ENCODE results near the gene FMN2. TPM values are rescaled to one million over a fixed set of nuclear protein-coding genes. Genes with fewer than 3 reads are reported as not detected.

The FMN2 gene
- total and polyA plus RNA-seq, 2 donors (not counting 1 experiment from before 2014, with no cell fraction given): 8.0 to 13.7 TPM

GRCh38 chr1:240134113-240134512, 42.4 kb downstream of the FMN2 start:
- no peaks in the 10 kb centered on the region for H3K9me3 ChIP-seq (ENCODE audit: control insufficient read depth, insufficient read depth, low read depth, low read length)
- TF ChIP-seq, protein P1, sequence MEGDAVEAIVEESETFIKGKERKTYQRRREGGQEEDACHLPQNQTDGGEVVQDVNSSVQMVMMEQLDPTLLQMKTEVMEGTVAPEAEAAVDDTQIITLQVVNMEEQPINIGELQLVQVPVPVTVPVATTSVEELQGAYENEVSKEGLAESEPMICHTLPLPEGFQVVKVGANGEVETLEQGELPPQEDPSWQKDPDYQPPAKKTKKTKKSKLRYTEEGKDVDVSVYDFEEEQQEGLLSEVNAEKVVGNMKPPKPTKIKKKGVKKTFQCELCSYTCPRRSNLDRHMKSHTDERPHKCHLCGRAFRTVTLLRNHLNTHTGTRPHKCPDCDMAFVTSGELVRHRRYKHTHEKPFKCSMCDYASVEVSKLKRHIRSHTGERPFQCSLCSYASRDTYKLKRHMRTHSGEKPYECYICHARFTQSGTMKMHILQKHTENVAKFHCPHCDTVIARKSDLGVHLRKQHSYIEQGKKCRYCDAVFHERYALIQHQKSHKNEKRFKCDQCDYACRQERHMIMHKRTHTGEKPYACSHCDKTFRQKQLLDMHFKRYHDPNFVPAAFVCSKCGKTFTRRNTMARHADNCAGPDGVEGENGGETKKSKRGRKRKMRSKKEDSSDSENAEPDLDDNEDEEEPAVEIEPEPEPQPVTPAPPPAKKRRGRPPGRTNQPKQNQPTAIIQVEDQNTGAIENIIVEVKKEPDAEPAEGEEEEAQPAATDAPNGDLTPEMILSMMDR (conservative IDR thresholded peaks at IDR 0.05 in 1 of 2, IDR thresholded peaks at IDR 0.05 in 1 of 2; ENCODE audit: low read depth in 1 of 2, low read length in 2 of 2): no peak
- TF ChIP-seq EZH2 (IDR thresholded peaks at IDR 0.05; ENCODE audit: low read length, missing control alignments): no peak
- DNase-seq (ENCODE audit: low read depth in 2 of 2): no peak
- no peak overlapping the region for H3K27ac ChIP-seq (ENCODE audit: insufficient read depth, low read length)
- H3K36me3 ChIP-seq (ENCODE audit: control insufficient read depth, insufficient read depth, low read length): no peaks in the 10 kb centered on the region
- no peak overlapping the region for H3K4me3 ChIP-seq (replicated peaks in 1 of 4; ENCODE audit: control extremely low read depth in 1 of 4, insufficient read depth in 1 of 4, low read depth in 3 of 4, low read length in 4 of 4)
- H3K4me1 ChIP-seq (ENCODE audit: control insufficient read depth, extremely low read depth, insufficient read depth, low read length): no peaks in the 10 kb centered on the region
- no peaks in the 10 kb centered on the region for H4K20me1 ChIP-seq (ENCODE audit: control insufficient read depth, extremely low read depth, insufficient read depth, low read length)
- H2AFZ ChIP-seq (ENCODE audit: low read length): no peak overlapping the region
- H3K79me2 ChIP-seq (ENCODE audit: control insufficient read depth, insufficient read depth, low read length): no peaks in the 10 kb centered on the region
- no peak overlapping the region for H3K4me2 ChIP-seq (ENCODE audit: extremely low read depth, insufficient read depth, low read length)
- H3K9ac ChIP-seq (ENCODE audit: insufficient read depth, low read length): no peak overlapping the region
- H3K27me3 ChIP-seq (ENCODE audit: control insufficient read depth, insufficient read depth, low read length): no peaks in the 10 kb centered on the region

GRCh38 chr1:240134596-240134995, 42.9 kb downstream of the FMN2 start:
- TF ChIP-seq EZH2 (IDR thresholded peaks at IDR 0.05; ENCODE audit: low read length, missing control alignments): no peak
- TF ChIP-seq, protein P1 (conservative IDR thresholded peaks at IDR 0.05 in 1 of 2, IDR thresholded peaks at IDR 0.05 in 1 of 2; ENCODE audit: low read depth in 1 of 2, low read length in 2 of 2): no peak
- H3K9ac ChIP-seq (ENCODE audit: insufficient read depth, low read length): no peak overlapping the region
- H3K27me3 ChIP-seq (ENCODE audit: control insufficient read depth, insufficient read depth, low read length): no peaks in the 10 kb centered on the region
- H3K9me3 ChIP-seq (ENCODE audit: control insufficient read depth, insufficient read depth, low read depth, low read length): no peaks in the 10 kb centered on the region
- H3K79me2 ChIP-seq (ENCODE audit: control insufficient read depth, insufficient read depth, low read length): no peaks in the 10 kb centered on the region
- no peak overlapping the region for H2AFZ ChIP-seq (ENCODE audit: low read length)
- no peaks in the 10 kb centered on the region for H4K20me1 ChIP-seq (ENCODE audit: control insufficient read depth, extremely low read depth, insufficient read depth, low read length)
- no peak for DNase-seq (ENCODE audit: low read depth in 2 of 2)
- H3K4me1 ChIP-seq (ENCODE audit: control insufficient read depth, extremely low read depth, insufficient read depth, low read length): no peaks in the 10 kb centered on the region
- H3K4me3 ChIP-seq (replicated peaks in 1 of 4; ENCODE audit: control extremely low read depth in 1 of 4, insufficient read depth in 1 of 4, low read depth in 3 of 4, low read length in 4 of 4): no peak overlapping the region
- H3K27ac ChIP-seq (ENCODE audit: insufficient read depth, low read length): no peak overlapping the region
- no peaks in the 10 kb centered on the region for H3K36me3 ChIP-seq (ENCODE audit: control insufficient read depth, insufficient read depth, low read length)
- no peak overlapping the region for H3K4me2 ChIP-seq (ENCODE audit: extremely low read depth, insufficient read depth, low read length)

DNA sequence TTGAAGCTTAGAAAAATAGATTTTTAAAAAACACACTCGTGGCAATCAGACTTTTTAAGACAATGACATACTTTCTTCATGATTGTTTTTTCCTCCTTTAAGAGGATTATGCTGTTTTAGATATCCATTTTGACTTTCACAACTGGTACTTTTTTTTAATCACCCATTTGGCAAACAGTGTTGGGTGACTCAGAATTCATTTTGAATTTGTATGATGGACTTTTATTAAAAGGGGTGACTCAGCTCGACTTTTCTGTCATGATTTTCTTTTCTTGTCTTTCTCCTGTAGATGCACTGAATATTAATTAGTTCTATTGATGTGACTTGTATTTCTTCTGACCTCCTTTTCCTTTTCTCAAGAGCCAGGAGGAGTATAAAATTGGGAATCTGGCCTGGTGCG, 44.7 kb downstream of the FMN2 start:
- H3K27ac ChIP-seq (ENCODE audit: insufficient read depth, low read length): no peak overlapping the region
- no peaks in the 10 kb centered on the region for H3K27me3 ChIP-seq (ENCODE audit: control insufficient read depth, insufficient read depth, low read length)
- no peaks in the 10 kb centered on the region for H3K9me3 ChIP-seq (ENCODE audit: control insufficient read depth, insufficient read depth, low read depth, low read length)
- no peak overlapping the region for H3K4me2 ChIP-seq (ENCODE audit: extremely low read depth, insufficient read depth, low read length)
- DNase-seq (ENCODE audit: low read depth in 2 of 2): peak in 1 of 2 donors; percentile 60
- H2AFZ ChIP-seq (ENCODE audit: low read length): no peak overlapping the region
- H3K4me1 ChIP-seq (ENCODE audit: control insufficient read depth, extremely low read depth, insufficient read depth, low read length): no peaks in the 10 kb centered on the region
- no peaks in the 10 kb centered on the region for H4K20me1 ChIP-seq (ENCODE audit: control insufficient read depth, extremely low read depth, insufficient read depth, low read length)
- H3K36me3 ChIP-seq (ENCODE audit: control insufficient read depth, insufficient read depth, low read length): no peaks in the 10 kb centered on the region
- no peaks in the 10 kb centered on the region for H3K79me2 ChIP-seq (ENCODE audit: control insufficient read depth, insufficient read depth, low read length)
- H3K4me3 ChIP-seq (replicated peaks in 1 of 4; ENCODE audit: control extremely low read depth in 1 of 4, insufficient read depth in 1 of 4, low read depth in 3 of 4, low read length in 4 of 4): no peak overlapping the region
- no peak overlapping the region for H3K9ac ChIP-seq (ENCODE audit: insufficient read depth, low read length)
- no peak for TF ChIP-seq EZH2 (IDR thresholded peaks at IDR 0.05; ENCODE audit: low read length, missing control alignments)
- TF ChIP-seq, protein P1 (conservative IDR thresholded peaks at IDR 0.05 in 1 of 2, IDR thresholded peaks at IDR 0.05 in 1 of 2; ENCODE audit: low read depth in 1 of 2, low read length in 2 of 2): no peak
